Astrocyte of the cerebellum (primary cell): ENCODE data around the gene FRAS1.
A peak's percentile ranks its signal among the peaks of the same experiment; 100 is the strongest.

Source experiments
- DNase-seq: peaks from one replicate; pipeline ENCODE4 v3.0.0-alpha.2; 2011; ENCODE audit warnings: low read depth
- H3K4me3 ChIP-seq: 2 replicates; pipeline ENCODE4 v1.5.1; 2011; ENCODE audit warnings: mild to moderate bottlenecking, low read depth, low read length, moderate library complexity
- in situ Hi-C: cut with HindIII; loops from 2 replicates; pipeline ENCODE4 v1.10.0; 2017; ENCODE audit warnings: low sequenced_read_pairs
- TF ChIP-seq, protein P1 (sequence below): IDR thresholded peaks from 2 replicates; pipeline ENCODE4 v1.5.1; 2012; ENCODE audit warnings: low read length, low read depth, moderate library complexity, mild to moderate bottlenecking; ENCODE audit errors: missing control alignments

The FRAS1 gene

DNA sequence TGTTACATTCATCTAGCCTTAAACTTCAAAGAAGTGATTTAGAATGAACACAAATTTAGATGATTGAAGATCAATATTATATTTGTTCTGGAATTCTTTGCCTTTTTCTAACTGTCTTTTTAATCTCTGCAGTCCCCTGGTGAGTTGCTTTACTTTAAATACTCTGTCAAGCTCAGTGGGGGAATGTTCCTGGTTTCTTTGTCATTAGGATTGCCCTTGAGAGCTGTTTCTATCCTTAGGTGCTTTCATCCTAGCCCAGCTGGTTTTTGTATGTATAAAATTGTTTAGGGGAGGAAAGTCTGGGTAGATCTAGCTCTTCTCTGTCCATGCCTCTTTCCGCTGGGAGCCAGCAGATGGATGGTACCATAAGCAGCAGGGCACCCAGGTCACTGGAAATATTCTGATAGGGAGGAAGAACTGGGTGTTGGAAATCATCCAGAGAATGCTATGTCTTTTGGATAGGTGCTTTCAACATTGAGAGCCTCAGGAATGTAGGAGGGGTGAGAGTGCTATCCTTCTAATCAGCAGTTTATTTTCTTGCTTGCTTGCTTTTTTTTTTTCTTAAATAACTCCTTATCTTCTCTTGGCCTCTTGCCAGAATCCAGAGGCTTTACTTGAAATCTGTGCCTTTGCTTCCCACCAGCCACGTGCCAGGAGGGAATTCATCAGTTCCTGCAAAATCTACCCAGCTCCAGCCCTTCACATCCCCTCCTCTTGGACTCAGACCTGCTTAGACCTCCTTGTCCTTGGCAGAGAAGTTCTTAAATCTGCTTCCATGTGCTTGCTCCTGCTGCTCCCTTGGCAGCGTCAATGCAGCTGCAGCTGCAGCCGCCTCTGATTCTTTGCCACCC lies 279.2 kb downstream of the FRAS1 start:
- DNase-seq: peak; percentile 2
- in situ Hi-C loops: no loop called here
- no peak overlapping the region for H3K4me3 ChIP-seq
- TF ChIP-seq, protein P1, sequence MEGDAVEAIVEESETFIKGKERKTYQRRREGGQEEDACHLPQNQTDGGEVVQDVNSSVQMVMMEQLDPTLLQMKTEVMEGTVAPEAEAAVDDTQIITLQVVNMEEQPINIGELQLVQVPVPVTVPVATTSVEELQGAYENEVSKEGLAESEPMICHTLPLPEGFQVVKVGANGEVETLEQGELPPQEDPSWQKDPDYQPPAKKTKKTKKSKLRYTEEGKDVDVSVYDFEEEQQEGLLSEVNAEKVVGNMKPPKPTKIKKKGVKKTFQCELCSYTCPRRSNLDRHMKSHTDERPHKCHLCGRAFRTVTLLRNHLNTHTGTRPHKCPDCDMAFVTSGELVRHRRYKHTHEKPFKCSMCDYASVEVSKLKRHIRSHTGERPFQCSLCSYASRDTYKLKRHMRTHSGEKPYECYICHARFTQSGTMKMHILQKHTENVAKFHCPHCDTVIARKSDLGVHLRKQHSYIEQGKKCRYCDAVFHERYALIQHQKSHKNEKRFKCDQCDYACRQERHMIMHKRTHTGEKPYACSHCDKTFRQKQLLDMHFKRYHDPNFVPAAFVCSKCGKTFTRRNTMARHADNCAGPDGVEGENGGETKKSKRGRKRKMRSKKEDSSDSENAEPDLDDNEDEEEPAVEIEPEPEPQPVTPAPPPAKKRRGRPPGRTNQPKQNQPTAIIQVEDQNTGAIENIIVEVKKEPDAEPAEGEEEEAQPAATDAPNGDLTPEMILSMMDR: no peak

DNA sequence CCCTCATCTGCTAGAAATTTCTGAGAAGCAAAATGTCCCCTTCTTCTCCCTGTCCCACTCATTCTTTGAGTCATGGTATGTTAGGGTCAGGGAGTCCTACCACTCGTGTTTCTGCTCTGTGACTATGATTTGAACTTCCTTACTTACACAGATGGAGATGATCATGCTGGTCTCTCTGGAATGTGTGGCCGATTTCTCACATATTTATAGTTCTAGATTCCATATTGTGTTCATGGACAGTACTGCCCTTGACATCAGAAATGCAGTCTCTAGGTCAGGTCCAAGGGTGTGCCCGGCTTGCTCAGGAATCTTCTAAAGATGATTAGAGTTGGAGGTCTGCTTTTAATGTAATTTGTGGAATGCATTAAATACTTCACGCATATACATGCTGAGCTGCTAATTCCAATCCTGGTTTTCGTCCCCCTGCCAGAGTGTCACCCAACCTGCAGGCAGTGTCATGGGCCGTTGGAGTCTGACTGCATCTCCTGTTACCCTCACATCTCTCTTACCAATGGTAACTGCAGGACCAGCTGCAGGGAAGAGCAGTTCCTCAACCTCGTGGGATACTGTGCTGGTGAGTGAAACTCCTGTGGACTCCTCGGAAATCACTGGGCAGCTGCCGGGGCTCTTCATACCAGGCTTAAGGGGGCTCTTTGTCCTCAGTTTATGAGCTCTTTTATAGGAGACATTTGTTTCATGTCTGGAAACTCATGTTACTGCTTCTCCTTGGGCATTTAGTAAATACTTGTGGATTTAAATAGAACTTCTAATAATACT lies 280.3 kb downstream of the FRAS1 start:
- TF ChIP-seq, protein P1: no peak
- H3K4me3 ChIP-seq: no peak overlapping the region
- no peak for DNase-seq
- in situ Hi-C loops: no loop called here

DNA sequence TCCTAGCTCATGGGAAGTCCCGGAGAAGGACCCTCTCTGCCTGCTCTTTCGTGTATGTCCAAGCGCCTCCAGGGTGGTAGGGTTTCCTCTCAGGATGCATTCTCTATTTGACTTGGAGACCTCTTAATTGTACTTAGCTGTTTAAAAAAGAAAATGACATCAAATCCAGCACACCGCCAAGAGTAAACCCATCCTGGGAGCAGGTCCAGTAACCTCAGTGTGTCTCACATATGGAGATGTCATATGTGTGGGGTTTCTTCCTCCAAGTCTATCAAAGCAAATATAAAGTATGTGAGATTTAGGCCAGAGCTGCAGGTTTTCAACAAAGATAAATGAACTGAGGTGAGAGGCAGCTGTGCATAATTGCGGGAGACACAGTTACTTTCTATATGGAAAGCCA lies 285.0 kb downstream of the FRAS1 start:
- no peak overlapping the region for H3K4me3 ChIP-seq
- DNase-seq: no peak
- TF ChIP-seq, protein P1: no peak
- in situ Hi-C loops: no loop called here

DNA sequence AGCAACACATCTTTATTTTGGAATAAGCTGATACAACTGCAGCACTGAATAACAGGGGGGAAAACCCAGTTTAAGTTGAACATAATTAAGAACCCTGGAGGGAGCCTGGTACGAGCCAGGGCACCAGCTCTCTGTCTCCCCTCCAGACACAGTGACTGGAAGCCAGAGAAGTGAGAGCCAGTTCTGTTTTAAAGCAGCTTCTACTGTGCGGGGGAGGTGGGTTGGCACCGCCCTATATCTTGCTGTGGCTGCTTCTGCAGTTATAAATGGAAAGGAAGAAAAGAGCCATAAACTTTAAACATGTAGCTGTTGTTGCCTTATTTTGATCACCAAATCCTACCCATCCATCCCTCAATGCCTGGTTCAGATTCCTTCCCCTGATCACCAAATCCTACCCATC lies 286.6 kb downstream of the FRAS1 start:
- DNase-seq: no peak
- no peak overlapping the region for H3K4me3 ChIP-seq
- in situ Hi-C loops: no loop called here
- TF ChIP-seq, protein P1: no peak

DNA sequence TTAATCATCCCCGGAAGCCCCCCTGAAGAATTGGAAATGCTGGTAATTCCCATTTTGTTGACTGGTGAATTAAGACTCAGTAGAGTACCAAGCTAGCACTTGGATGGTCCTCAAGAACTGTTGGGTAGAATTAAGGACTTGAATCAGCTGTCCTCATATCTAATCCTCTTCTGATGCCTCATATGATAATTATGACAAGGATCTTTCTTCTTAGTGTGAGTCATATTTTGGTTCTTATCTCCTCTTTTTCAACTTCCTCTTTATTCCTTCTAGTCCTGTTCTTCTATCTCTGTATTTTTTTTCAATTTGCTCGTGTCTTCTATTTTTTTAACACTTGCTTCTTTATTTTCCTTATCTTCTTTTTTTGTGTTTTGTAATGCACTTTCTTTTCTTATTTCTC lies 288.1 kb downstream of the FRAS1 start:
- TF ChIP-seq, protein P1: no peak
- in situ Hi-C loops: no loop called here
- DNase-seq: no peak
- H3K4me3 ChIP-seq: no peak overlapping the region

DNA sequence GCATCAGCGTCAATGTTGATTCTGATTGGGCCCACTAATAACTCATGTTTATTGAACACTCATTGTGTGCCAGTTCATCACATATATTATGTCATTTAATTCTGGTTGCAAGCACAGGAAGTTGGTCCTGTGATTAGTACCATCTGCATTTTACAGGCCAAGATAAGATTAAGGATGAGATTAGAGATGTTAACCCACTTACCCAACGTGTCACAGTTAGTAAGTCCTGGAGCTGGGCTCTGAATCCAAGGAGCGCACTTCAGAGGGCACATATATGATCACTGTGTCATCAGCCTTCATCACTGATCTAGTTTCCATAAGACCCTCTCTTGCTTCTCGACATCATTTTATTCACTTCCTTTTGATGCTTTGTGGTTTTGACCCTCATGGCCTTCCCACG lies 289.1 kb downstream of the FRAS1 start:
- TF ChIP-seq, protein P1: no peak
- in situ Hi-C loops: no loop called here
- H3K4me3 ChIP-seq: no peak overlapping the region
- DNase-seq: no peak
